HepG2 (cell line): Measurements from ENCODE around the gene CSNK1D. TPM values are rescaled to one million over a fixed set of nuclear protein-coding genes. Genes with fewer than 3 reads are reported as not detected.

Source experiments
- AGO2 ChIP-seq: fragments of 200-400 bp; formaldehyde crosslinking; optimal IDR thresholded peaks from 2 replicates; pipeline ENCODE3; 2017; ENCODE audit warnings: mild to moderate bottlenecking, low read depth, low read length, moderate library complexity
- AKAP8 ChIP-seq: sonication (generic); formaldehyde crosslinking; IDR thresholded peaks from 2 replicates; pipeline ENCODE4 v1.5.1; 2020; ENCODE audit warnings: mild to moderate bottlenecking, missing genetic modification reagents
- DMAP1 ChIP-seq: IDR thresholded peaks from 2 replicates; pipeline ENCODE4 v1.6.1; 2016
- MEIS1 ChIP-seq: sonication (generic); formaldehyde crosslinking; IDR thresholded peaks from 2 replicates; pipeline ENCODE4 v1.9.0; 2021; ENCODE audit warnings: mild to moderate bottlenecking, missing genetic modification reagents, moderate library complexity, borderline replicate concordance
- NFIB ChIP-seq: sonication (generic); formaldehyde crosslinking; IDR thresholded peaks from 2 replicates; pipeline ENCODE4 v1.9.0; 2021; ENCODE audit warnings: missing genetic modification reagents, mild to moderate bottlenecking, borderline replicate concordance
- ONECUT2 ChIP-seq: sonication (generic); formaldehyde crosslinking; IDR thresholded peaks from 2 replicates; pipeline ENCODE4 v1.4.0; 2020; ENCODE audit warnings: missing genetic modification reagents
- POLR2A ChIP-seq, 2 experiments: IDR thresholded peaks; 2 replicates each; pipeline ENCODE4 v1.6.1; 2011; ENCODE audit warnings: low read depth in 2 of 2, low read length in 2 of 2, mild to moderate bottlenecking in 1 of 2, moderate library complexity in 1 of 2; ENCODE audit not compliant: insufficient read depth in 1 of 2
- POLR2AphosphoS2 ChIP-seq: IDR thresholded peaks from 2 replicates; pipeline ENCODE4 v1.6.1; 2011; ENCODE audit warnings: low read depth, low read length, improper control_type of control experiment
- RBFOX2 ChIP-seq: fragments of 200-400 bp; formaldehyde crosslinking; IDR thresholded peaks from 2 replicates; pipeline ENCODE4 v1.6.1; 2017; ENCODE audit warnings: low read depth, mild to moderate bottlenecking, low read length
- SOX13 ChIP-seq, 3 experiments: fragments of 450-650 bp in 1 of 3; sonication (generic) in 1 of 3; formaldehyde crosslinking in 1 of 3; IDR thresholded peaks in 2 of 3; conservative IDR thresholded peaks in 1 of 3; 2 replicates each; pipeline versions ENCODE4 v1.5.0 to v1.6.1; 2016 to 2020; ENCODE audit warnings: antibody characterized with exemption in 1 of 3, mild to moderate bottlenecking in 1 of 3, missing compliant biosample characterization in 1 of 3, missing genetic modification reagents in 1 of 3, moderate library complexity in 1 of 3
- TCF7 ChIP-seq: sonication (generic); IDR thresholded peaks from 2 replicates; pipeline ENCODE4 v1.6.1; 2016; ENCODE audit warnings: antibody characterized with exemption, low read depth
- ZNF367 ChIP-seq: sonication (generic); formaldehyde crosslinking; IDR thresholded peaks from 2 replicates; pipeline ENCODE4 v1.4.0; 2020; ENCODE audit warnings: missing genetic modification reagents, borderline replicate concordance
- ZNF7 ChIP-seq: IDR thresholded peaks from 2 replicates; pipeline ENCODE4 v1.6.1; 2016; ENCODE audit warnings: missing biosample characterization, missing genetic modification reagents
- polyA plus RNA-seq, 8 experiments: library from polyadenylated mRNA; depleted of rRNA in 3 of 8; stranded (reverse) in 7 of 8; unstranded in 1 of 8; fragments of >200 nt; fragmentation: Illumina TruSeq in 4 of 8; extraction: Trizol in 4 of 8; gene quantifications; 2 replicates each; pipeline versions ENCODE4 v1.2.1 to v1.2.3, GENCODE V29; 2011 to 2016; ENCODE audit warnings: low read depth in 4 of 8, missing spikeins in 1 of 8, mixed read lengths in 1 of 8; ENCODE audit not compliant: insufficient read depth in 1 of 8
- total RNA-seq, 5 experiments: library from RNA; depleted of rRNA; stranded (reverse); fragments of >200 nt; fragmentation: Illumina TruSeq; extraction: Trizol; gene quantifications; 2 replicates each; pipeline ENCODE4 v1.2.3, GENCODE V29; 2016; ENCODE audit warnings: low read depth in 1 of 5
- TF ChIP-seq, protein P1 (sequence below): sonication (generic); formaldehyde crosslinking; IDR thresholded peaks from 2 replicates; pipeline ENCODE4 v1.4.0; 2020; ENCODE audit warnings: missing genetic modification reagents, borderline replicate concordance
- TF ChIP-seq, protein P2 (sequence below): sonication (generic); formaldehyde crosslinking; conservative IDR thresholded peaks from 2 replicates; pipeline ENCODE4 v1.8.0; 2022; ENCODE audit warnings: mild to moderate bottlenecking, moderate library complexity, missing genetic modification reagents
- TF ChIP-seq, protein P3 (sequence below): sonication (generic); formaldehyde crosslinking; IDR thresholded peaks from 2 replicates; pipeline ENCODE4 v1.4.0; 2020; ENCODE audit warnings: missing genetic modification reagents
- TF ChIP-seq, protein P4 (sequence below): sonication (generic); formaldehyde crosslinking; IDR thresholded peaks from 2 replicates; pipeline ENCODE4 v1.4.0; 2020; ENCODE audit warnings: mild to moderate bottlenecking, missing genetic modification reagents, borderline replicate concordance

Gene CSNK1D
- total and polyA plus RNA-seq, 2 of the 13 experiments (the other 11 are each of a cell fraction or from before 2014, with no cell fraction given) = 31.5 to 128 TPM

DNA sequence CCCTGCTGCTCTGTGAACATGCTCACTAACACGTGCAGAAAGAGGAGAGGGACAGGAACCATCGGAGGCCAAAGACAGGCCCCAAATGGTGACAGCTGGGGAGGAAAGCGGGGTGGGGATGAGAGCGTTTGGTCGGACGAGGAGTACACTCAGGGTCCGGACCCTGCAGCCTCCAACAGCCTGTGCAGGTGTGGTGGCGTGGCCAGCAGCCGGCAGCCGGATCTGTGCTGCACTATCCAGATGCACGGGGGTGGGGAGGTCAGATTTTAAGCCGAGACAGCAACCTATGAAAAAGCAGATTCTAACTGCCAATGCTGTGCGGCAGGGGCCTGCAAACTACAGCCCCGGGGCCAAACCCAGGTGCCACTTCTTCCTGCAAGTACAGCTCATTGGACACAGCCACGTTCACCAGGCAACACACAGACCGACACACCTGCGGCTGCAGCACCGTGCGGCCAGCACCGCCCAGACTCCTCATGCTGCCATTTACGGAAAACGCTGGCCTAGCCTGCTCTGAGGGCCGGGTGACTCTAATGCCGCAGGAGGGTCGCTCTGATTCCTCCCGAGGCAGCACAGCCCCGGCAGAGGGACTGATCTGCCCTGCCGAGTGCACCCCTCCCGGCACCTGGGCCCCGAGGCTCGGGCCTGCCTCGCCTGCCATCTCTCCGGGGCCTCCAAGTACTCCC lies 23.5 kb downstream of the CSNK1D start (continued):
- TF ChIP-seq, protein P1, sequence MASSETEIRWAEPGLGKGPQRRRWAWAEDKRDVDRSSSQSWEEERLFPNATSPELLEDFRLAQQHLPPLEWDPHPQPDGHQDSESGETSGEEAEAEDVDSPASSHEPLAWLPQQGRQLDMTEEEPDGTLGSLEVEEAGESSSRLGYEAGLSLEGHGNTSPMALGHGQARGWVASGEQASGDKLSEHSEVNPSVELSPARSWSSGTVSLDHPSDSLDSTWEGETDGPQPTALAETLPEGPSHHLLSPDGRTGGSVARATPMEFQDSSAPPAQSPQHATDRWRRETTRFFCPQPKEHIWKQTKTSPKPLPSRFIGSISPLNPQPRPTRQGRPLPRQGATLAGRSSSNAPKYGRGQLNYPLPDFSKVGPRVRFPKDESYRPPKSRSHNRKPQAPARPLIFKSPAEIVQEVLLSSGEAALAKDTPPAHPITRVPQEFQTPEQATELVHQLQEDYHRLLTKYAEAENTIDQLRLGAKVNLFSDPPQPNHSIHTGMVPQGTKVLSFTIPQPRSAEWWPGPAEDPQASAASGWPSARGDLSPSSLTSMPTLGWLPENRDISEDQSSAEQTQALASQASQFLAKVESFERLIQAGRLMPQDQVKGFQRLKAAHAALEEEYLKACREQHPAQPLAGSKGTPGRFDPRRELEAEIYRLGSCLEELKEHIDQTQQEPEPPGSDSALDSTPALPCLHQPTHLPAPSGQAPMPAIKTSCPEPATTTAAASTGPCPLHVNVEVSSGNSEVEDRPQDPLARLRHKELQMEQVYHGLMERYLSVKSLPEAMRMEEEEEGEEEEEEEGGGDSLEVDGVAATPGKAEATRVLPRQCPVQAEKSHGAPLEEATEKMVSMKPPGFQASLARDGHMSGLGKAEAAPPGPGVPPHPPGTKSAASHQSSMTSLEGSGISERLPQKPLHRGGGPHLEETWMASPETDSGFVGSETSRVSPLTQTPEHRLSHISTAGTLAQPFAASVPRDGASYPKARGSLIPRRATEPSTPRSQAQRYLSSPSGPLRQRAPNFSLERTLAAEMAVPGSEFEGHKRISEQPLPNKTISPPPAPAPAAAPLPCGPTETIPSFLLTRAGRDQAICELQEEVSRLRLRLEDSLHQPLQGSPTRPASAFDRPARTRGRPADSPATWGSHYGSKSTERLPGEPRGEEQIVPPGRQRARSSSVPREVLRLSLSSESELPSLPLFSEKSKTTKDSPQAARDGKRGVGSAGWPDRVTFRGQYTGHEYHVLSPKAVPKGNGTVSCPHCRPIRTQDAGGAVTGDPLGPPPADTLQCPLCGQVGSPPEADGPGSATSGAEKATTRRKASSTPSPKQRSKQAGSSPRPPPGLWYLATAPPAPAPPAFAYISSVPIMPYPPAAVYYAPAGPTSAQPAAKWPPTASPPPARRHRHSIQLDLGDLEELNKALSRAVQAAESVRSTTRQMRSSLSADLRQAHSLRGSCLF (CRISPR knock-in tag) = no peak
- TF ChIP-seq TCF7 = no peak
- no peak for TF ChIP-seq MEIS1
- TF ChIP-seq ZNF7 (CRISPR knock-in tag) = no peak
- no peak; the same call in 1 of the 2 replicates for TF ChIP-seq POLR2AphosphoS2
- no peak for TF ChIP-seq ONECUT2
- TF ChIP-seq, protein P2, sequence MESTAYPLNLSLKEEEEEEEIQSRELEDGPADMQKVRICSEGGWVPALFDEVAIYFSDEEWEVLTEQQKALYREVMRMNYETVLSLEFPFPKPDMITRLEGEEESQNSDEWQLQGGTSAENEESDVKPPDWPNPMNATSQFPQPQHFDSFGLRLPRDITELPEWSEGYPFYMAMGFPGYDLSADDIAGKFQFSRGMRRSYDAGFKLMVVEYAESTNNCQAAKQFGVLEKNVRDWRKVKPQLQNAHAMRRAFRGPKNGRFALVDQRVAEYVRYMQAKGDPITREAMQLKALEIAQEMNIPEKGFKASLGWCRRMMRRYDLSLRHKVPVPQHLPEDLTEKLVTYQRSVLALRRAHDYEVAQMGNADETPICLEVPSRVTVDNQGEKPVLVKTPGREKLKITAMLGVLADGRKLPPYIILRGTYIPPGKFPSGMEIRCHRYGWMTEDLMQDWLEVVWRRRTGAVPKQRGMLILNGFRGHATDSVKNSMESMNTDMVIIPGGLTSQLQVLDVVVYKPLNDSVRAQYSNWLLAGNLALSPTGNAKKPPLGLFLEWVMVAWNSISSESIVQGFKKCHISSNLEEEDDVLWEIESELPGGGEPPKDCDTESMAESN (CRISPR knock-in tag) = no peak
- TF ChIP-seq DMAP1 = no peak
- peak in 1 of 2 experiments; percentile 19; a peak in 1 of 4 replicates for TF ChIP-seq POLR2A (IDR thresholded peaks at IDR 0.05; ENCODE audit: insufficient read depth in 1 of 2, low read depth in 2 of 2, low read length in 2 of 2)
- no peak for TF ChIP-seq ZNF367 (CRISPR knock-in tag)
- 0 out of 2 replicates have a peak, but pooled peaks have one; percentile 38 for TF ChIP-seq AKAP8 (CRISPR knock-in tag)
- TF ChIP-seq, protein P3, sequence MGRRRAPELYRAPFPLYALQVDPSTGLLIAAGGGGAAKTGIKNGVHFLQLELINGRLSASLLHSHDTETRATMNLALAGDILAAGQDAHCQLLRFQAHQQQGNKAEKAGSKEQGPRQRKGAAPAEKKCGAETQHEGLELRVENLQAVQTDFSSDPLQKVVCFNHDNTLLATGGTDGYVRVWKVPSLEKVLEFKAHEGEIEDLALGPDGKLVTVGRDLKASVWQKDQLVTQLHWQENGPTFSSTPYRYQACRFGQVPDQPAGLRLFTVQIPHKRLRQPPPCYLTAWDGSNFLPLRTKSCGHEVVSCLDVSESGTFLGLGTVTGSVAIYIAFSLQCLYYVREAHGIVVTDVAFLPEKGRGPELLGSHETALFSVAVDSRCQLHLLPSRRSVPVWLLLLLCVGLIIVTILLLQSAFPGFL (CRISPR knock-in tag) = no peak
- TF ChIP-seq SOX13 (IDR thresholded peaks at IDR 0.05) = no peak
- 0 out of 4 replicates have a peak, but pooled peaks of 1 of the 2 experiments have one; percentile 24 for TF ChIP-seq SOX13 (CRISPR knock-in tag; conservative IDR thresholded peaks at IDR 0.05 in 1 of 2, IDR thresholded peaks at IDR 0.05 in 1 of 2)
- TF ChIP-seq NFIB (CRISPR knock-in tag) = no peak; the same call in 1 of the 2 replicates
- peak; percentile 50 for TF ChIP-seq AGO2
- peak; percentile 69 for TF ChIP-seq RBFOX2
- TF ChIP-seq, protein P4, sequence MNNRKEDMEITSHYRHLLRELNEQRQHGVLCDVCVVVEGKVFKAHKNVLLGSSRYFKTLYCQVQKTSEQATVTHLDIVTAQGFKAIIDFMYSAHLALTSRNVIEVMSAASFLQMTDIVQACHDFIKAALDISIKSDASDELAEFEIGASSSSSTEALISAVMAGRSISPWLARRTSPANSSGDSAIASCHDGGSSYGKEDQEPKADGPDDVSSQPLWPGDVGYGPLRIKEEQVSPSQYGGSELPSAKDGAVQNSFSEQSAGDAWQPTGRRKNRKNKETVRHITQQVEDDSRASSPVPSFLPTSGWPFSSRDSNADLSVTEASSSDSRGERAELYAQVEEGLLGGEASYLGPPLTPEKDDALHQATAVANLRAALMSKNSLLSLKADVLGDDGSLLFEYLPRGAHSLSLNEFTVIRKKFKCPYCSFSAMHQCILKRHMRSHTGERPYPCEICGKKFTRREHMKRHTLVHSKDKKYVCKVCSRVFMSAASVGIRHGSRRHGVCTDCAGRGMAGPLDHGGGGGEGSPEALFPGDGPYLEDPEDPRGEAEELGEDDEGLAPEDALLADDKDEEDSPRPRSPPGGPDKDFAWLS = no peak
